Ammon's horn (tissue), 1 donor: ENCODE results near the gene PEX10.
A peak's percentile ranks its signal among the peaks of the same experiment; 100 is the strongest.

Source experiments
- DNase-seq: peaks from one replicate; pipeline ENCODE4 v3.0.0-alpha.2; 2016; ENCODE audit warnings: low spot score

PEX10 gene

GRCh38 chr1:2425892-2426291, 13.5 kb upstream of the PEX10 start:
- peak; percentile 69 for DNase-seq

GRCh38 chr1:2422523-2422922, 10.2 kb upstream of the PEX10 start:
- no peak for DNase-seq

- no peak for DNase-seq
Observed at GRCh38 chr1:2419416-2419815, 7.1 kb upstream of the PEX10 start.

GRCh38 chr1:2418791-2419320, 6.5 kb upstream of the PEX10 start:
- DNase-seq = no peak

GRCh38 chr1:2417833-2418225, 5.5 kb upstream of the PEX10 start:
- no peak for DNase-seq

- DNase-seq = no peak
Observed at GRCh38 chr1:2417083-2417832, 4.9 kb upstream of the PEX10 start.

GRCh38 chr1:2416403-2416802, 4.0 kb upstream of the PEX10 start:
- no peak for DNase-seq

GRCh38 chr1:2415801-2416208, 3.4 kb upstream of the PEX10 start:
- DNase-seq = no peak

GRCh38 chr1:2415337-2415736, 3.0 kb upstream of the PEX10 start:
- no peak for DNase-seq

GRCh38 chr1:2414297-2414958, 2.1 kb upstream of the PEX10 start:
- peak; percentile 87 for DNase-seq

GRCh38 chr1:2413495-2414296, 1.3 kb upstream of the PEX10 start:
- DNase-seq = no peak

- no peak for DNase-seq
Observed at GRCh38 chr1:2412773-2413494, 570 bp upstream of the PEX10 start.

GRCh38 chr1:2411801-2412394, 466 bp downstream of the PEX10 start:
- DNase-seq = no peak

- no peak for DNase-seq
Observed at GRCh38 chr1:2409745-2410144, 2.6 kb downstream of the PEX10 start.

- DNase-seq = no peak
Observed at GRCh38 chr1:2408859-2409276, 3.5 kb downstream of the PEX10 start.

- DNase-seq = no peak
Observed at GRCh38 chr1:2408456-2408855, 3.9 kb downstream of the PEX10 start.

GRCh38 chr1:2407991-2408275, 4.4 kb downstream of the PEX10 start:
- no peak for DNase-seq

- DNase-seq = no peak
Observed at GRCh38 chr1:2407166-2407990, 5.0 kb downstream of the PEX10 start.

GRCh38 chr1:2406451-2407041, 5.8 kb downstream of the PEX10 start:
- no peak for DNase-seq

GRCh38 chr1:2405588-2406295, 6.6 kb downstream of the PEX10 start:
- no peak for DNase-seq
